ENCODE data around the gene ZNF385B. TPM values are rescaled to one million over a fixed set of nuclear protein-coding genes. Genes with fewer than 3 reads are reported as not detected.

ZNF385B gene
- total and polyA plus RNA-seq, 5 donors from 2014 or later, result not detected

- no peak overlapping the region for H3K4me3 Mint-ChIP-seq
- Histone ChIP-seq H3K4me1 (ENCODE audit: control insufficient read depth, insufficient read depth, low read length, poor library complexity, severe bottlenecking) (no peaks in the 10 kb centered on the region), H3K36me3 (ENCODE audit: control insufficient read depth, insufficient read depth, low read length) (no peaks in the 10 kb centered on the region), H3K9me3 (ENCODE audit: control insufficient read depth in 2 of 2, low read length in 2 of 2) (no peaks in the 10 kb centered on the region), H3K27ac (ENCODE audit: insufficient read depth, low read length, poor library complexity, severe bottlenecking) (no peak overlapping the region), H3K4me3 (ENCODE audit: low read depth, low read length) (no peak overlapping the region), H3K27me3 (ENCODE audit: control insufficient read depth, insufficient read depth, low read length) (no peaks in the 10 kb centered on the region)
- H3K4me1 Mint-ChIP-seq, result no peaks in the 10 kb centered on the region
- H3K36me3 Mint-ChIP-seq, result no peaks in the 10 kb centered on the region
- no peaks in the 10 kb centered on the region for H3K27me3 Mint-ChIP-seq
- no peaks in the 10 kb centered on the region for H3K9me3 Mint-ChIP-seq
- H3K27ac Mint-ChIP-seq, result no peak overlapping the region
- ATAC-seq (ENCODE audit: low read depth in 2 of 2) (no peak), DNase-seq (no peak)
Observed at GRCh38 chr2:179602452-179602851, 259.0 kb downstream of the ZNF385B start.

- Mint-ChIP-seq H3K27me3 (no peaks in the 10 kb centered on the region), H3K36me3 (no peaks in the 10 kb centered on the region), H3K27ac (no peak overlapping the region), H3K9me3 (peaks cover 0 to 2% (median 0%) of the 10 kb centered on the region in 7 donors), H3K4me1 (no peaks in the 10 kb centered on the region), H3K4me3 (no peak overlapping the region)
- no peaks in the 10 kb centered on the region for H3K9me3 ChIP-seq (ENCODE audit: control insufficient read depth in 2 of 2, low read length in 2 of 2)
- no peaks in the 10 kb centered on the region for H3K36me3 ChIP-seq (ENCODE audit: control insufficient read depth, insufficient read depth, low read length)
- no peak for ATAC-seq (ENCODE audit: low read depth in 2 of 2)
- no peaks in the 10 kb centered on the region for H3K27me3 ChIP-seq (ENCODE audit: control insufficient read depth, insufficient read depth, low read length)
- no peak overlapping the region for H3K4me3 ChIP-seq (ENCODE audit: low read depth, low read length)
- no peak overlapping the region for H3K27ac ChIP-seq (ENCODE audit: insufficient read depth, low read length, poor library complexity, severe bottlenecking)
- DNase-seq, result no peak
- no peaks in the 10 kb centered on the region for H3K4me1 ChIP-seq (ENCODE audit: control insufficient read depth, insufficient read depth, low read length, poor library complexity, severe bottlenecking)
Observed at GRCh38 chr2:179596018-179596417, 265.4 kb downstream of the ZNF385B start.

GRCh38 chr2:179595284-179595683 lies 266.1 kb downstream of the ZNF385B start:
- no peaks in the 10 kb centered on the region for H3K27me3 ChIP-seq (ENCODE audit: control insufficient read depth, insufficient read depth, low read length)
- H3K4me3 Mint-ChIP-seq, result no peak overlapping the region
- H3K4me1 Mint-ChIP-seq, result no peaks in the 10 kb centered on the region
- H3K27ac ChIP-seq (ENCODE audit: insufficient read depth, low read length, poor library complexity, severe bottlenecking), result no peak overlapping the region
- H3K36me3 ChIP-seq (ENCODE audit: control insufficient read depth, insufficient read depth, low read length), result no peaks in the 10 kb centered on the region
- H3K27ac Mint-ChIP-seq, result no peak overlapping the region
- ATAC-seq (ENCODE audit: low read depth in 2 of 2), result no peak
- H3K36me3 Mint-ChIP-seq, result no peaks in the 10 kb centered on the region
- H3K4me3 ChIP-seq (ENCODE audit: low read depth, low read length), result no peak overlapping the region
- H3K4me1 ChIP-seq (ENCODE audit: control insufficient read depth, insufficient read depth, low read length, poor library complexity, severe bottlenecking), result no peaks in the 10 kb centered on the region
- H3K9me3 ChIP-seq (ENCODE audit: control insufficient read depth in 2 of 2, low read length in 2 of 2), result no peaks in the 10 kb centered on the region
- no peak for DNase-seq
- H3K27me3 Mint-ChIP-seq, result no peaks in the 10 kb centered on the region
- peaks cover 0 to 2% (median 0%) of the 10 kb centered on the region in 7 donors for H3K9me3 Mint-ChIP-seq

GRCh38 chr2:179594268-179595112 lies 266.9 kb downstream of the ZNF385B start:
- H3K9me3 Mint-ChIP-seq, result peaks cover 0 to 2% (median 0%) of the 10 kb centered on the region in 7 donors
- DNase-seq, result no peak
- no peak overlapping the region for H3K4me3 Mint-ChIP-seq
- Histone ChIP-seq H3K27ac (ENCODE audit: insufficient read depth, low read length, poor library complexity, severe bottlenecking) (no peak overlapping the region), H3K36me3 (ENCODE audit: control insufficient read depth, insufficient read depth, low read length) (no peaks in the 10 kb centered on the region), H3K4me3 (ENCODE audit: low read depth, low read length) (no peak overlapping the region), H3K27me3 (ENCODE audit: control insufficient read depth, insufficient read depth, low read length) (no peaks in the 10 kb centered on the region), H3K9me3 (ENCODE audit: control insufficient read depth in 2 of 2, low read length in 2 of 2) (no peaks in the 10 kb centered on the region), H3K4me1 (ENCODE audit: control insufficient read depth, insufficient read depth, low read length, poor library complexity, severe bottlenecking) (no peaks in the 10 kb centered on the region)
- no peaks in the 10 kb centered on the region for H3K4me1 Mint-ChIP-seq
- H3K27ac Mint-ChIP-seq, result no peak overlapping the region
- H3K27me3 Mint-ChIP-seq, result no peaks in the 10 kb centered on the region
- no peak for ATAC-seq (ENCODE audit: low read depth in 2 of 2)
- no peaks in the 10 kb centered on the region for H3K36me3 Mint-ChIP-seq

GRCh38 chr2:179593323-179593722 lies 268.1 kb downstream of the ZNF385B start:
- no peak for DNase-seq

GRCh38 chr2:179592167-179592936 lies 269.1 kb downstream of the ZNF385B start:
- Histone ChIP-seq H3K9me3 (ENCODE audit: control insufficient read depth in 2 of 2, low read length in 2 of 2) (no peaks in the 10 kb centered on the region), H3K36me3 (ENCODE audit: control insufficient read depth, insufficient read depth, low read length) (no peaks in the 10 kb centered on the region), H3K4me3 (ENCODE audit: low read depth, low read length) (no peak overlapping the region), H3K27me3 (ENCODE audit: control insufficient read depth, insufficient read depth, low read length) (no peaks in the 10 kb centered on the region), H3K27ac (ENCODE audit: insufficient read depth, low read length, poor library complexity, severe bottlenecking) (no peak overlapping the region), H3K4me1 (ENCODE audit: control insufficient read depth, insufficient read depth, low read length, poor library complexity, severe bottlenecking) (no peaks in the 10 kb centered on the region)
- no peak for DNase-seq
- Mint-ChIP-seq H3K9me3 (peaks cover 0 to 2% (median 0%) of the 10 kb centered on the region in 7 donors), H3K4me1 (no peaks in the 10 kb centered on the region), H3K4me3 (no peak overlapping the region), H3K27me3 (no peaks in the 10 kb centered on the region), H3K27ac (no peak overlapping the region), H3K36me3 (no peaks in the 10 kb centered on the region)
- ATAC-seq (ENCODE audit: low read depth in 2 of 2), result no peak

More at GRCh38 chr2:179593323-179593722, 268.1 kb downstream of the ZNF385B start:
- H3K27me3 Mint-ChIP-seq, result no peaks in the 10 kb centered on the region
- H3K36me3 Mint-ChIP-seq, result no peaks in the 10 kb centered on the region
- peaks cover 0 to 2% (median 0%) of the 10 kb centered on the region in 7 donors for H3K9me3 Mint-ChIP-seq
- Histone ChIP-seq H3K4me1 (ENCODE audit: control insufficient read depth, insufficient read depth, low read length, poor library complexity, severe bottlenecking) (no peaks in the 10 kb centered on the region), H3K36me3 (ENCODE audit: control insufficient read depth, insufficient read depth, low read length) (no peaks in the 10 kb centered on the region), H3K27ac (ENCODE audit: insufficient read depth, low read length, poor library complexity, severe bottlenecking) (no peak overlapping the region), H3K9me3 (ENCODE audit: control insufficient read depth in 2 of 2, low read length in 2 of 2) (no peaks in the 10 kb centered on the region), H3K4me3 (ENCODE audit: low read depth, low read length) (no peak overlapping the region), H3K27me3 (ENCODE audit: control insufficient read depth, insufficient read depth, low read length) (no peaks in the 10 kb centered on the region)
- no peak for ATAC-seq (ENCODE audit: low read depth in 2 of 2)
- H3K4me1 Mint-ChIP-seq, result no peaks in the 10 kb centered on the region
- no peak overlapping the region for H3K27ac Mint-ChIP-seq
- H3K4me3 Mint-ChIP-seq, result no peak overlapping the region

GRCh38 chr2:179591690-179592089 lies 269.7 kb downstream of the ZNF385B start:
- Mint-ChIP-seq H3K27ac (no peak overlapping the region), H3K9me3 (no peaks in the 10 kb centered on the region), H3K27me3 (no peaks in the 10 kb centered on the region), H3K36me3 (no peaks in the 10 kb centered on the region), H3K4me1 (no peaks in the 10 kb centered on the region), H3K4me3 (no peak overlapping the region)
- DNase-seq (no peak), ATAC-seq (ENCODE audit: low read depth in 2 of 2) (no peak)
- Histone ChIP-seq H3K27ac (ENCODE audit: insufficient read depth, low read length, poor library complexity, severe bottlenecking) (no peak overlapping the region), H3K9me3 (ENCODE audit: control insufficient read depth in 2 of 2, low read length in 2 of 2) (no peaks in the 10 kb centered on the region), H3K36me3 (ENCODE audit: control insufficient read depth, insufficient read depth, low read length) (no peaks in the 10 kb centered on the region), H3K4me3 (ENCODE audit: low read depth, low read length) (no peak overlapping the region), H3K4me1 (ENCODE audit: control insufficient read depth, insufficient read depth, low read length, poor library complexity, severe bottlenecking) (no peaks in the 10 kb centered on the region), H3K27me3 (ENCODE audit: control insufficient read depth, insufficient read depth, low read length) (no peaks in the 10 kb centered on the region)
